Bronchial epithelial cell (primary cell): ENCODE measurements around the gene UBE2L3. TPM values are rescaled to one million over a fixed set of nuclear protein-coding genes. Genes with fewer than 3 reads are reported as not detected.
"Not testable (repeated sequence)": the region's sequence is repeated elsewhere in the genome, so short reads cannot be mapped to it uniquely, and the experiment has no call there.

Experiments used
- DNase-seq: peaks from one replicate; pipeline ENCODE4 v3.0.0-alpha.2; 2010; ENCODE audit warnings: low read depth
- FAIRE-seq: peaks from 2 replicates; lab custom pipeline; 2011; peaks lifted over from hg19 to GRCh38; lab: Jason Lieb, UNC
- H3K27me3 ChIP-seq: 2 replicates; pipeline ENCODE4 v1.5.1; 2011; ENCODE audit warnings: low read length; ENCODE audit not compliant: control insufficient read depth, insufficient read depth
- H3K36me3 ChIP-seq: 2 replicates; pipeline ENCODE4 v1.5.1; 2011; ENCODE audit warnings: low read length; ENCODE audit not compliant: control insufficient read depth, insufficient read depth
- H3K4me3 ChIP-seq: 2 replicates; pipeline ENCODE4 v1.5.1; 2011; ENCODE audit warnings: mild to moderate bottlenecking, low read depth, low read length, control low read depth
- total RNA-seq: library from RNA; depleted of rRNA; stranded (reverse); fragments of >200 nt; gene quantifications from 2 replicates; pipeline ENCODE4 v1.2.1, GENCODE V29; 2014
- TF ChIP-seq, protein P1 (sequence below): IDR thresholded peaks from 2 replicates; pipeline ENCODE4 v1.5.1; 2011; ENCODE audit warnings: mild to moderate bottlenecking, moderate library complexity, low read length, control low read depth, inconsistent platforms; ENCODE audit not compliant: insufficient read depth, severe bottlenecking

UBE2L3 gene
- total RNA-seq, 1 donor from 2014 or later: 14.7 TPM

DNA sequence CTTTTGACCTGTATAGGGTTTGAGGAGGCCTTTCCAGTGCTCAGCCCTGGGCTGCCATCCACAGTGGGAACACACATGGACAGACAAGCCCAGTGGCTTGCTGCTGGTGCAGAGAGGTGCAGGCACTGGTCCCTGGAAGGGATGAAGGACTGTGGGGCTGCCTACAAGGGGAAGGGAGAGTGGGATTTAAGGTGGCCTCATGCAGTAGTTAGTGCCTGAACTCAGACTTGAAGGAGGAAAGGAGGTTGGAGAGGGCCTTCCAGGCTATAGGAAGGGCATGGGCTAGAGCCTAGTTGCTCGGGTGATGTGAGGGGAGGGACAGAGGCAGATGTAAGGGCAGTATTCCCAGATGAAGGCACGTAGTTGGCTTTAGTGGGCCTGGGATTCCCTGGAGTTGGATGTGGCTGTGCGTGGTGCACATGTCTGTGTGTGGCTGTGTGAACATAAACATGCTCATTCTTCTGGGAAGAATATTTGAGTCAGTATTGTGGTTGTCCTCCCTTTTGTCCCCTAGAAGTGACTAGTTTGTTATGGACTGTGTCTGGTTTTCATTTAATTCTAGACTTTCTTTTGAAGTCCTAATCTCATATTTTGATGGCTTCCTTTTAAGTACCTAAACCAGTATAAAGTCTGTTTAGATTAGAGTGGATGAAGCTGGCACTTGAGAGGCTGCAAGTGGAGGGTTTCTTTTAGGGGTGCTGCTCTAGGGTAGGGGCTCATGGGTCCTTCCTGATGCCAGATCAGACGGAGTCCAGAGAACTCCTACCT is 43.9 kb downstream of the UBE2L3 start:
- peaks cover 13% of the 10 kb centered on the region for H3K36me3 ChIP-seq
- no peak overlapping the region for H3K4me3 ChIP-seq
- no peak for FAIRE-seq
- TF ChIP-seq, protein P1, sequence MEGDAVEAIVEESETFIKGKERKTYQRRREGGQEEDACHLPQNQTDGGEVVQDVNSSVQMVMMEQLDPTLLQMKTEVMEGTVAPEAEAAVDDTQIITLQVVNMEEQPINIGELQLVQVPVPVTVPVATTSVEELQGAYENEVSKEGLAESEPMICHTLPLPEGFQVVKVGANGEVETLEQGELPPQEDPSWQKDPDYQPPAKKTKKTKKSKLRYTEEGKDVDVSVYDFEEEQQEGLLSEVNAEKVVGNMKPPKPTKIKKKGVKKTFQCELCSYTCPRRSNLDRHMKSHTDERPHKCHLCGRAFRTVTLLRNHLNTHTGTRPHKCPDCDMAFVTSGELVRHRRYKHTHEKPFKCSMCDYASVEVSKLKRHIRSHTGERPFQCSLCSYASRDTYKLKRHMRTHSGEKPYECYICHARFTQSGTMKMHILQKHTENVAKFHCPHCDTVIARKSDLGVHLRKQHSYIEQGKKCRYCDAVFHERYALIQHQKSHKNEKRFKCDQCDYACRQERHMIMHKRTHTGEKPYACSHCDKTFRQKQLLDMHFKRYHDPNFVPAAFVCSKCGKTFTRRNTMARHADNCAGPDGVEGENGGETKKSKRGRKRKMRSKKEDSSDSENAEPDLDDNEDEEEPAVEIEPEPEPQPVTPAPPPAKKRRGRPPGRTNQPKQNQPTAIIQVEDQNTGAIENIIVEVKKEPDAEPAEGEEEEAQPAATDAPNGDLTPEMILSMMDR: no peak
- no peaks in the 10 kb centered on the region for H3K27me3 ChIP-seq
- DNase-seq: no peak

DNA sequence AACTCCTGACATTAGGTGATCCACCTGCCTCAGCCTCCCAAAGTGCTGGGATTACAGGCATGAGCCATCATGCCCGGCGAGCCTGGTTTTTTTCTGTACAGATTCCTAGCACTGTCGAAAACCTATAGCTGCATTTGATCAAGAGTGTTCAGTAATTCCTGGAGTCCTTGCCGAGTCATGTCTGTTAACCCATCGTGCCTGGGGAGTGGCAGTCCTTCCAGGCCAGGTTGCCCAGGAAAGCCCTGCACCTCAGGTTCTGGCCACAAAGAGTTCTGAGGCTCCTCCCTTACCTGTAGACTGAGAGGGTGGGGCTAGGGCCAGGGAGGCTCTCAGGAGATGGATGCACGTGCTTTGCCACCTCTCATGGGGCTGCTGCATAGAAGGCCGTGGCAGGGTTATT is 45.3 kb downstream of the UBE2L3 start:
- DNase-seq (no peak), FAIRE-seq (no peak)
- Histone ChIP-seq H3K4me3 (no peak overlapping the region), H3K36me3 (peaks cover 13% of the 10 kb centered on the region), H3K27me3 (no peaks in the 10 kb centered on the region)
- TF ChIP-seq, protein P1: no peak

DNA sequence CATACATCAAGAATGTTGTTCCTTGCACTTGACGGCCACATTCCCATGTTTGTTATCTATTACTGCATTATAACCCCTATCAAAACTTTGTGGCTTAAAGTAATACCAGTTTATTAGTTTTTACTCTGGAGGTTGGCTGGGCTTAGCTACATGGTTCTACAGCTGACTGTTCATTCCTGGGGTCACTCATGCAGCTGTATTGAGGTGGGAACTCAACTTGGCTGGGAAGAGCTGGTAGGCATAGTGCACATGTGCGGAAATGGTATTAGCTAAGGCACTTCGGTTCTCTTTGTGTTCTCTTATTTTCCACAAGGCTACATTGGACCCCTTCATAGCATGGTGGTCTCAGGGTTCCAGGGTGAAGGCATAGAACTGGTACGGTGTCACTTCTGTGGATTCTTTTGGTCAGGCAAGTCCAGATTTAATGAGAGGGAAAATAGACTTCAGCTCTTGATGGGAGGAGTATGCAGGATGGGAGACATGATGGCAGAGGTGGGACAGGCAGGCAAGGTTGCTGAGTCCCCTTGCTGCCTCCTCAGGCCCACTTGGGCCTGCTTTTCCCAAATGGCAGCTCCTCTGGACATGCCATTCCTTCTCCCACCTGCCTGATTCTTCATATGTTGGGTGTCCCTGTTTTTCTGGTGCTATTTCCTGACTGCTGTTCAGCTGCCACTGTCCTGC is 46.2 kb downstream of the UBE2L3 start:
- no peak for DNase-seq
- Histone ChIP-seq H3K36me3 (peaks cover 13% of the 10 kb centered on the region), H3K4me3 (no peak overlapping the region), H3K27me3 (no peaks in the 10 kb centered on the region)
- TF ChIP-seq, protein P1: no peak
- no peak for FAIRE-seq

DNA sequence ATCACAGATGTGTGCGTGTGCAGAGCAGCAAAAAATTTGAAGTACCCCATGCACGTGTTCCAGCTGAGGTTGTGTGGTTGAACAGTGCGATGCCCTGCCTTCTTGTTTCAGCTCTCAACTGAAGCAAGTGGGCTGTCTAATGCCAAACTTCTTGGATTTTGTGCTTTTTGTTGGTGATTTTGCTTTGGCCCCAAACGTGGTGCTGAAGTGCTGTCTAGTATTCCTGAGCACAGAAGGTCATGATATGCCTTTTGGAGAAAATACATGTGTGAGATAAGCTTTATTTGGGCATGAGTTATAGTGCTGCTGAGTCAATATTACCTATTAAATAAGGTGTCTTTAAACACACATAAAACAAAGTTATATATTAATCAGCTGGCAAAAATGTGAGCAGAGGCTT is 48.2 kb downstream of the UBE2L3 start:
- peaks cover 14% of the 10 kb centered on the region for H3K36me3 ChIP-seq
- TF ChIP-seq, protein P1: no peak
- FAIRE-seq: no peak
- H3K27me3 ChIP-seq: no peaks in the 10 kb centered on the region
- H3K4me3 ChIP-seq: no peak overlapping the region
- DNase-seq: no peak

DNA sequence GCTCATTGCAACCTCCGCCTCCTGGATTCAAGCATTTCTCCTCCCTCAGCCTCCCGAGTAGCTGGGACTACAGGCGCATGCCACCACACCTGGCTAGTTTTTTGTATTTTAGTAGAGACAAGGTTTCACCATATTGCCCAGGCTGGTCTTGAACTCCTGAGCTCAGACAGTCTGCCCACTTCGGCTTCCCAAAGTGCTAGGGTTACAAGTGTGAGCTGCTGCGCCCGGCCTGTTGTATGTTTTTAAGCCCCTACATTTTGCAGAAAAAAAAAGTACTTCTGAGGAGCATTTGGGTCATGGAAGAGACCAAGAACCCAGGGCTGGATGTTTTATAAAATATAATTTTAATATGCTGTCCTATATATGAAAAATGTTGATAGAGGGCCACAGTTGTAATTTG is 49.8 kb downstream of the UBE2L3 start:
- peaks cover 10% of the 10 kb centered on the region for H3K36me3 ChIP-seq
- DNase-seq, H3K4me3 ChIP-seq, FAIRE-seq, H3K27me3 ChIP-seq: not testable (repeated sequence)

DNA sequence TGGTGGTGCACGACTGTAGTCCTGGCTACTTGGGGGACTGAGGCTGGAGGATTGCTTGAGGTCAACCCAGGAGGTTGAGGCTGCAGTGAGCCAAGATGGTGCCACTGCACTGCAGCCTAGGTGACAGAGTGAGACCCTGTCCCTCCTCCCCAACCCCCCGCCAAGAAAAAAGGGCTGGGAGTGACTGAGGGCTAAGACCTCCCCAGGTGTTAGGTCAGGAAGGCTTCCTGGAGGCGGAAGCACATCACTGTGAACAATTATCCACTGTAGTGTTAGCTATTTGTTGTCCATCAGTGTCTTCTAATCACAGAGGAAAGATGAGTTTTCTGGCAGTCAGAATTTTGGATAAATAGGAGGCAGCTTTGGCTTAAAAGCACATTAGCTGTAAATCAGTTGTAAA is 53.5 kb downstream of the UBE2L3 start:
- DNase-seq (no peak), FAIRE-seq (no peak)
- no peak overlapping the region for H3K4me3 ChIP-seq
- peaks cover 5% of the 10 kb centered on the region for H3K36me3 ChIP-seq
- TF ChIP-seq, protein P1: no peak
- H3K27me3 ChIP-seq: no peaks in the 10 kb centered on the region
